Cerebellar nuclear complex (tissue), 1 donor: ENCODE measurements around the gene SEBOX.
A peak's percentile ranks its signal among the peaks of the same experiment; 100 is the strongest.
"Not testable (repeated sequence)": the region's sequence is repeated elsewhere in the genome, so short reads cannot be mapped to it uniquely, and the experiment has no call there.

Experiments
- DNase-seq, 2 experiments: peaks; one replicate each; lab custom pipeline; 2025; lab: John Stamatoyannopoulos, UW

Gene SEBOX

GRCh38 chr17:28340374-28340773, 24.6 kb downstream of the SEBOX start:
- DNase-seq = no peak

GRCh38 chr17:28339431-28339830, 25.6 kb downstream of the SEBOX start:
- DNase-seq = no peak

GRCh38 chr17:28338769-28339212, 26.2 kb downstream of the SEBOX start:
- DNase-seq = not testable (repeated sequence)

DNA sequence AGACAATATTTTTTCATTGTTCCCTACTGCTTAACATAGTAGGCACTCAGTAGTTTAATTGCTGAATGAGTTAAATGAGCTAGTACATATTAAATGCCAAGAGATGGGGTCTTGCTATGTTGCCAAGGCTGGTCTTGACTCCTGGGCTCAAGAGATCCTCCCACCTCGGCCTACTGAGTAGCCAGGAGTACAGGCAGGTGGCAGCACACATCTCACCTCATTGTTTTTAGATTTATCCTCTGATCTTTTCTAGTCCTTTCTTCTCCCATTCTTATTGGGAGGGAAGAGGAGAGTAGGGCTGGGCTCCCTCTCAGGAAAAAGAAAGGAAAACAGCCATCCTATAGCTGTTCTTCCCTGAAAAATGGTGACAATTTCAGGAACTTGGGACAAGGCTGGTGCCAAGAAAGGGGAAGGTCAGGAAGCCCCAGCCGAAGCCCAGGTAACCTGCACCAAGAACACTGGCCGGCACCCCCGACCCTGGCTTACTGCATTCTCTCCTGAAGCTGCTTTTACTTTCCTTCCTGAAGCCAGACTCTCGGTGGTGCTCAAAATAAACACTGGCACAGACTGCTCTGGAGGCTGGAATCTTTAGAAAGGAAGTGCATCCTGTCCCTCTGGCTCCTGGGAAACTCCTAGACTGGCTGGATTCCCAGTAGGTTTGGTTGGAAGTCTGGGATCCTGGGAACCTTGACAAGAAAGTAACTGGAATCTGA, 26.8 kb downstream of the SEBOX start:
- DNase-seq = no peak

DNA sequence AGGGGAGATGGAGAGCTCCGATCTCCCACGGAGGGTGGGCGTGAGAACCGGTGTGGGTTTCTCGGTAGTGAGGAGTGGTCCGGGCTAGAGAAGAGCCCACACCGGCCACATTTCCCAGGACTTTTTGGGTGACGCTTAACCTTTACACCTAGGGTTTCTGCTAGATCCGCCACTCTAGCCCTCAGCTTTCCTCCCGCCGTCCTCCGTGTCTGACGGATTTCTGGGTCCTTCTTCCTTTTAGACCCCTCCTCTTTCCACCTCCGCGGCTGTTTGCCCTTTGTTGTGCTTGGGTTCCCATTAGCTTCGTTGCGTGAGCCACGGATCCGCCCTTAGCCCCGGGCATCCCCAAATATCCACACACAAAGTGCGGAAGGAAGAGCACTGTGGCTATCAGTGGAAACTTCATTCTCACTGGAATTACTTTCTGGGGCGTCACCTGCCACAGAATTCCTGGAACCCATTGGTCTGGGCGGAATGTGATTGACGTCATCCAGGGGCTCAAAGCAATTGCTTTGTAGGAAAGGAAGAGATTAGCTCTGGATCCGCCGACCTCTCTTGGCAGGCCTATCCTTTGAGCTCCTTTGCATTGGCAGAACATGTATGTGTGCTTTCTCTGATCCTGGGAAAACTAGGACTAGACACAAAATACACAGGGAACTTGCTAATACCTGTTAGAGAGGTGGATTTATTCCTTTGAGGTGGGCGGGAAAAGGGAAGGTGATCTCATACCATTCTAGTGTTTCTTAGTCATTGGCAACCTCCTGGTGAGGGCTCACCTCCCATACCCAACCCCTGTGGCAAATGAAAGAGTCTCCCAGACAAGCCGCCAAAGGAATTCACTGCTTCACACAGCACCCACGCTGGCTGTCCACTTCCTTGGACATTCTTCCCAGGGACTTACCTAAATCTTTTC, 28.8 kb downstream of the SEBOX start:
- no peak for DNase-seq

GRCh38 chr17:28335201-28335958, 29.6 kb downstream of the SEBOX start, which contains the start of the genes IFT20 and TNFAIP1:
Gene IFT20 (minus strand): TSS chr17:28335472. CDS start chr17:28331985, 3,487 bp downstream.
Gene TNFAIP1 (plus strand): TSS chr17:28335761. CDS start chr17:28339522, 3,761 bp downstream.
- DNase-seq = peak; percentile 98

DNA sequence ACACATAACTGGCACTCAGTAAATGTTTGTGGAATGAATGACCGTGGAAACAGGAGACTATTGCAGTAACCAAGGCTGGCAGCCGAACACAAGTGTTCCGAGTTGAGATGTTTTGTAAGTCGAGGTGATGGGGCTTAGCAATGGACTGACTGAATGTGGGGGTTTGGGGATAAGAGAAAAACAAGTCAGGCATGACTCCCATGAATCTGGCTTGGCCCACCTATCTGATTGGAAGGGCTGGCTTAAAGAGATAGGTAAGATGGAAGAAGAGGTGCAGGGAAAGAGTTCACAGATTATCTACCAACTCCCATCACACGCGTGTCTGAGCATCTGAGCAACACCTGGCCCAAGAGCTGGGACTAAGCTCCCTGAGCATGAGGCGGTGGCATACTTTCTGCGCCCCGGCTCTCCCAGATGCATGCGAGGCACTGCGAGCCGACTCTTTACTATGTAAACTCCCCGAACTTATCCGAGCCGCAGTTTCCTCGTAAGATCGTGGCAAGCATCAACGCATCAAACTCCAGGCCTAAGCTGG, 30.3 kb downstream of the SEBOX start:
- no peak for DNase-seq

DNA sequence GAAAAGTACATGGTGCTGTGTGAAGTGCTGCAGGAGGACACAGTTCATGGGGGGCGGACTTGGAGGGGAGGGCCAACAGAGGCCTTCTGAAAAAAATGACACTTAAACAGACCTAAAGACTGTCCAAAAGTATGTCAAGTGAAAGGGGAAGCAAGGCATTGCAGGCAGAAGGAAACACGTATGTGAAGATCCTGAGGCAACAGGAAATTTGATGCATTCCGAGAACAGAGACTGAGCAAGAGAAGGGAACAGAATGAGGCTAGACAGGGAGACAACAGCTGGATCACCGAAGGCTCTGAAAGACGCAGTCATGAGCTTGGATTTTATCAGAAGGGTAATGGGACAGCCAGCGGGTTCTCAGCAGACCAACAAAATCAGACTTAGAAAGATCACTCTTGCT, 30.8 kb downstream of the SEBOX start:
- no peak for DNase-seq

GRCh38 chr17:28333083-28333746, 31.8 kb downstream of the SEBOX start:
- no peak for DNase-seq

- DNase-seq = no peak
Observed at GRCh38 chr17:28331891-28332420, 33.0 kb downstream of the SEBOX start.

GRCh38 chr17:28330671-28331070, 34.3 kb downstream of the SEBOX start:
- DNase-seq = no peak

- no peak for DNase-seq
Observed at GRCh38 chr17:28328325-28328724, 36.7 kb downstream of the SEBOX start.

DNA sequence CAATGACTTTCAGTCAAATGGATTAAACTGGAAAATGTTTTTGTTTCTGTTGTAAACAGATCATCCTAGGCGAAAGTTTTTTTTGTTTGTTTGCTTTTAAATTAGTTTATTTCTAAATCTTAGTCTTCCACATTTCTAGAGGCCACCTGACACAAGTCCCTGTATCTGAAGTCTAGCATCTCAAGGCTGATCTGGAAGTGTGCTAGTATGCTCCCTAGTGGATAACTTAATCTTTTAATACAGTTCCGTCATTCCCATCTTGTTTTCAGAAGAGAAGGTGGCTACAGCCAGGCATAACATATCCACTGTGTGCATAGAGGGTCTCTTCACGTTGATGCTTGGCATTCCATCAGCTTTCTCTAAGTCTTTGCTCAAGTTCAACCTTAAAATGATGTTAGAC, 37.3 kb downstream of the SEBOX start:
- DNase-seq = no peak

DNA sequence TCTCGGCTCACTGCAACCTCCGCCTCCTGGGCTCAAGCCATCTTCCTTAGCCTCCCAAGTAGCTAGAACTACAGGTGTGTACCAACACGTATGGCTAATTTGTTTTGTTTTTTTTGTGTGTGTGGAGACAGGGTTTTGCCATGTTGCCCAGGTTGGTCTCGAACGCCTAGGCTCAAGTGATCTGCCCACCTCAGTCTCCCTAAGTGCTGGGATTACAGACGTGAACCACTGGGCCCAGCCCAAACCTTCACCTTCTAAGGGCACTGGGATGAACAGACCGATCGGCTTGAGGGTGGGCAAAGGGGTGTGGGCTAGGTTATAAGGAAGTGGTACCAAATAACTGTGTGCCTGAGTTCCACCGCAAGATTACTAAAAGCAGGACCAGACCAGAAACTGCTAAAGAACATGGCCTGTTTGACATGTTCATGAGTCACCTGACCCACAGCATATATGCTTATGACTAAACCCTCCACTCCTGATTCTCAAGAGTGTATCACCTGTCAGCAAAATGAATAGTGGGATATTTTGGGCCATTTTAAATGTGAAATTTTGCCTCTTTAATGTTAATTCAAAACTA, 37.9 kb downstream of the SEBOX start:
- DNase-seq = no peak

DNA sequence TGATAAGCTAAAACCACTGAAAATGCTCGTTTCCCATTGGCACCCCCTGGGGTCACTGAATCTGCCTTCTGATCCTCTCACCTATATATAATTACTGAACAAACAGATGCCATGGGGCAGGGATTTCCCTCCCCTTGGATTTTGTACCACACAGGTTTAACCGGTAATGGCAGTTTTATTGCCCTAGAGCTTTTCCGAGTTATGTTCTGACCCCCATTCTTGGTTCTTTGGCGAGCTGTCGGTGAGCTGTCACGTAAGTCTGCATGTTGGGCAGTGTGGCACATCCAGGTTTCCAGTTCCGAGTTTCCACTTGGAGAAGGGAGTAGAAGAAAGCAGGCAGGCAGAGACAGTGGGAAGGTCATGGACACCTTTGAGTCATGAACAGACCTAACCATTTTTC, 38.9 kb downstream of the SEBOX start:
- no peak for DNase-seq

GRCh38 chr17:28325211-28325610, 39.8 kb downstream of the SEBOX start:
- DNase-seq = no peak

DNA sequence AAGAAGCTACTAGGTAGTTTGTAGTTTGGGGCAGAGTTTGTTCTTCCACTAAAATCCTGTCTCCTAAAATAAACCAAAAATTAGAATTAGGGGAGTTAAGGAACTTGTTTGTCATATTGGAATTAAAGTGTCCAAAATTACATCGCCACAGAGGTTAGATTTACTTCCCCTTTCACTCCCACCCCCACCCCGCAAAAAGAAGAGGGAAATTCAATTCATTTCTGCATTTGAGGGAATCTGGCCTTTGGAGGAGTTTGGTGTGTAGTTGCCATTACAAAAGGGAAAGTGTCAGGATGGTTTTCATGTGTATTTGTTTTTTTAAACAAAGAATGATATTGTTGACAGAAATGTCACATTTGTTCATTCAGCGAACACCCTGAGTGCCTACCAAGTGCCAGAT, 40.2 kb downstream of the SEBOX start:
- DNase-seq = no peak

DNA sequence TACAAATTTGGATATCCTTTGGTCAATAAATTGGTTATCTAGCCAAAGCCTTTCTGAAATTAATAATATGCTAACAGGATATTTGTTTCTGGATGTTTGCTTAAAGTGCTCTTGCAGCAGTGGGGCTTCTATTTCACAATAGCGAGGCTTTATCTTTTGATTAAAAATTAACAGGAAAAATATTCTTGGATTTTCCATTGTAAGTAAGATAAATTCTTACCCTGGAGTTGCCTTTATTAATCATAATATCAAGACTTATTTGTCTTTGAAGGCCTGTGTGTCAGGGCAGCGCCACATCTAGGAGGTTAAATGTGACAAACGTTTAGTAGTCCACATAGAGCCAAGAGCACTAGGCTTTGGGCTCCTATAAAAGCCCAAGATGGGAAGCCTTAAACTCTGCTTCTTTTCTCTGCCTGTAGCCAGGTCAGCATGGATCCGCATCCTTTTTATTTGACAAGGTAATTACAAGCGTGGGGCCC, 40.7 kb downstream of the SEBOX start:
- no peak for DNase-seq

DNA sequence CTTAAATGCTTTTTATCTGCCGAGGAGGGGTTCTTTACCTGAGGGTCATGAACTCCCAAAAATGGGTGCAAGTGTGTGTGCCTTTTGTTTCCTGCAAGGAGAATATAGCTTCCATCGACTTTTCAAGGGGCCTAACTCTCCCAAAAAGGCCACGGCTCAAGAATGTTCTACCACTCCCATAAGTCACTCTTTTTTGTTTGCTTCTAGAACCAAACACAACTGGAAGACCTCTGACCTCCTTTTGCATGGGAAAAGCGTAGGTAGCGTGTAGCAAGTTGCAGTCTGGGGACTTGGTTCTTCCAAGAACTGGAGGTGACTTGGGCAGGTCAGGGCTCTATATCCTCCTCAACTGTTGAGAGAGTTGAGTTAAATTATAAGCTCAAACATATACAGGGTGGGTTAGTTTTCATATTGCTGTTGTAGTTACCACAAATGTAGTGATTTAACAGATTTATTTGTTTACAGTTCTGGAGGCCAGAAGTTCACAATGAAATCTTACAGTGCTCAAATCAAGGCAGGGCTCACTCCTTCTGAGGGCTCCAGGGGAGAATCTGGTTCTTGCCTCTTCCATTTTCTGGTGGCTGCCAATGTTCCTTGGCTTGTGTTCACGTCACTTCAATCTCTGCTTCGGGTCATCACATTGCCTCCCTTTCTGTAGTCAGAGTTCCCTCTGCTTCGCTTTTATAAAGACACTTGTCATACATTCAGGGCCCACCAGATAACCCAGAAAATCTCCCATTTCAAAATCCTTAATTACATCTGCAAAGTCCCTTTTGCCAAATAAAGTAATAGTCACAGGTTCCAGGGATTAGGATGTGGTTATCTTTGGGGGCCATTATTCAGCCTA, 44.6 kb downstream of the SEBOX start:
- no peak for DNase-seq

- DNase-seq = no peak
Observed at GRCh38 chr17:28319598-28319935, 45.4 kb downstream of the SEBOX start.
